LNCaP clone FGC (cell line): ENCODE measurements around the gene LRRC28.

Experiments used
- DNase-seq: peaks from one replicate; pipeline ENCODE4 v3.0.0-alpha.2; 2011; ENCODE audit warnings: low read depth
- H3K4me3 ChIP-seq: 2 replicates; pipeline ENCODE4 v1.5.1; 2011; ENCODE audit warnings: mild to moderate bottlenecking, low read depth, low read length, control low read depth
- CTCF ChIP-seq: IDR thresholded peaks from 2 replicates; pipeline ENCODE4 v1.5.1; 2012; ENCODE audit warnings: mild to moderate bottlenecking; ENCODE audit not compliant: control insufficient read depth, insufficient read depth; ENCODE audit errors: extremely low read depth

LRRC28 gene

GRCh38 chr15:99350408-99350807 is 99.1 kb downstream of the LRRC28 start:
- DNase-seq = no peak
- H3K4me3 ChIP-seq = no peak overlapping the region

GRCh38 chr15:99359769-99360168 is 108.5 kb downstream of the LRRC28 start:
- no peak for DNase-seq
- no peak overlapping the region for H3K4me3 ChIP-seq
- TF ChIP-seq CTCF = no peak

More at GRCh38 chr15:99350408-99350807, 99.1 kb downstream of the LRRC28 start:
- no peak for TF ChIP-seq CTCF

DNA sequence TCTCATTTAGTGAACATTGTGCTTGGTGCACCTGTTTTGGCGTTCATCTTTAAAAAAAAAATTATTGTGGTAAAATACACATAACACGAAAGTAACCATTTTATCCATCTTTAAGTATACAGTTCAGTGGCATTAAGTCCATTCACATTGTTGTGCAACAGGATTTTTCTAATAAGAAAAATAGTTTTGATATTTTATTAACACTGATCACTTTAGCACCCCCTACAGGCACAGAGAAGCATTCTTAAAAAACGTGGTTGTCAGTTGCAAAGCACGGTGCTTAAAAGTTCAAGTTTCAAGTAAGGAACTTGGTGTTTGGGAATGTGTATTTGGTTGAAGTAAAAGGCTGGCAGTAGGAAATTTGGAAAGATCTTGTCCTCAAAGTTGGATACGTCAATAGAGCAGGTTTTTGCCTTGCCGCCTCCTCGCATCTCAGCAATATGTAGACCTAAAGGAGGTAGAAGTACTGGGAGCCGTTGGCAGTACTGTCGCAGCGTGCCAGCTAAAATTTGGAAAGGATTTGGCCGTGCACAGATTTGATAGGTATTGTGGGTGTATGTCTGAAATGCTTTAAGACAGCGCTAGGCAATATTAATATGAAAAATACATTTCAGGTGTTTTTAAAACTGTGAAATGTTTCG is 110.4 kb downstream of the LRRC28 start:
- no peak for DNase-seq
- peak; percentile 29; the same call in 1 of the 2 replicates for TF ChIP-seq CTCF
- H3K4me3 ChIP-seq = no peak overlapping the region

- H3K4me3 ChIP-seq = no peak overlapping the region
- TF ChIP-seq CTCF = no peak
- DNase-seq = no peak
Observed at GRCh38 chr15:99365242-99365641, 114.0 kb downstream of the LRRC28 start.

DNA sequence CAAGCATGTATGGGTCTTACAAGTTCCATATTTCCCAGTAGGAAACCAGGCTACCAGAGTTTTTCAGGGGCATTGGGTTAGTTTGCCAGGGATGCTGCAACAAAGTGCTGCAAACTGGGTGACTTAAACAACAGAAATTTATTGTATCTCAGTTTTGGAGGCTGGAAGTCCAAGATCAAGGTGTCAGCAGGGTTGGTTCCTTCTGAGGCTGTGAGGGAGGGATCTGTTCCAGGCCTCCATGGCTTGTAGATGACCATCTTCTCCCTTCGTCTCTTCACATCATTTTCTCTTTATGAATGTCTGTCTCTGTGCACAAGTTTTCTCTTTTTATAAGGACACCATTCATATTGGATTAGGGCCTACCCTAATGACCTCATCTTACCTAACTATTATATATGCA is 114.7 kb downstream of the LRRC28 start:
- H3K4me3 ChIP-seq = no peak overlapping the region
- DNase-seq = no peak
- no peak for TF ChIP-seq CTCF

DNA sequence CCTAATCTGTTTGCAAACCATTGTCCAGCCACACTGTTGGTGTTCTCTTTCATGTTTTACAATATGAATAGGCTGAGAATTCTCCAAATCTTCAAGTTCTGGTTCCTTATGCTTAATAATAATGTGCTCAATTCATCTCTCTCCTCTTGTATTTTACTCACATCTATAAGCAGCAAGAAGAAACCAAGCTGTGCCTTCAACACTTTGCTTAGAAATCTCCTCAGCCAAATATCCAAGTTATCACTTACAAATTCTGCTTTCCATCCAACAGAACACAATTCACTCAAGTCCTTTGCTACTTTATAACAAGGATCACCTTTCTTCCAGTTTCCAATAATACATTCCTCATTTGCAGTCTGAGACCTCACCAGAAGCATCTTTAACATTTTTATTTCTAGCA is 117.5 kb downstream of the LRRC28 start:
- no peak for DNase-seq
- TF ChIP-seq CTCF = no peak

GRCh38 chr15:99369196-99369595 is 117.9 kb downstream of the LRRC28 start:
- H3K4me3 ChIP-seq = no peak overlapping the region
- no peak for TF ChIP-seq CTCF
- no peak for DNase-seq

More for the DNA sequence above, 117.5 kb downstream of the LRRC28 start:
- H3K4me3 ChIP-seq = no peak overlapping the region
